Neutrophil (primary cell): ENCODE measurements around the gene TBC1D30.

Experiments
- H3K27ac ChIP-seq: fragments of 200-600 bp; sonication (generic); 2 replicates; pipeline ENCODE4 v1.5.1; 2016; ENCODE audit warnings: mild to moderate bottlenecking, moderate library complexity
- H3K27me3 ChIP-seq: fragments of 200-600 bp; sonication (generic); 2 replicates; pipeline ENCODE4 v1.6.0; 2016; ENCODE audit warnings: mild to moderate bottlenecking
- H3K36me3 ChIP-seq: fragments of 200-600 bp; sonication (generic); 2 replicates; pipeline ENCODE4 v1.5.1; 2017
- H3K4me1 ChIP-seq, 2 experiments: fragments of 200-600 bp in 1 of 2; sonication (generic) in 1 of 2; 1 replicate in 1 of 2; 2 replicates in 1 of 2; pipeline versions ENCODE4 v1.5.1 to v1.6.1; 2013 to 2016; ENCODE audit warnings: low read depth in 1 of 2, low read length in 1 of 2, mild to moderate bottlenecking in 1 of 2, moderate library complexity in 1 of 2; ENCODE audit not compliant: control insufficient read depth in 1 of 2, insufficient read depth in 1 of 2
- H3K4me3 ChIP-seq, 2 experiments: fragments of 200-600 bp in 1 of 2; sonication (generic) in 1 of 2; 1 replicate in 1 of 2; 2 replicates in 1 of 2; pipeline ENCODE4 v1.5.1; 2013 to 2016; ENCODE audit warnings: low read depth in 1 of 2, low read length in 1 of 2, mild to moderate bottlenecking in 1 of 2, moderate library complexity in 1 of 2
- H3K9me3 ChIP-seq: fragments of 200-600 bp; sonication (generic); 2 replicates; pipeline ENCODE4 v1.5.1; 2016
- CTCF ChIP-seq: fragments of 200-600 bp; sonication (generic); IDR thresholded peaks from 2 replicates; pipeline ENCODE4 v1.5.1; 2016; ENCODE audit warnings: antibody characterized with exemption

TBC1D30 gene

GRCh38 chr12:64781280-64782190, 42.9 kb upstream of the TBC1D30 start:
- TF ChIP-seq CTCF, result no peak
- H3K4me1 ChIP-seq, result peaks cover 18 to 23% of the 10 kb centered on the region in 2 experiments
- H3K36me3 ChIP-seq, result no peaks in the 10 kb centered on the region
- peak overlapping the region; percentile 69 for H3K27ac ChIP-seq
- H3K27me3 ChIP-seq, result peaks cover 72% of the 10 kb centered on the region
- no peaks in the 10 kb centered on the region for H3K9me3 ChIP-seq
- peak overlapping the region; percentile 76 to 88 for H3K4me3 ChIP-seq

GRCh38 chr12:64782191-64782876, 42.1 kb upstream of the TBC1D30 start:
- Histone ChIP-seq H3K4me3 (peak overlapping the region; percentile 76 to 88), H3K36me3 (no peaks in the 10 kb centered on the region), H3K27me3 (peaks cover 64% of the 10 kb centered on the region), H3K9me3 (no peaks in the 10 kb centered on the region), H3K27ac (peak overlapping the region; percentile 69), H3K4me1 (peaks cover 18 to 23% of the 10 kb centered on the region in 2 experiments)
- TF ChIP-seq CTCF, result no peak

GRCh38 chr12:64785838-64786237, 38.6 kb upstream of the TBC1D30 start:
- no peak for TF ChIP-seq CTCF
- peaks cover 29% of the 10 kb centered on the region for H3K27me3 ChIP-seq
- H3K4me1 ChIP-seq, result peaks cover 12 to 17% of the 10 kb centered on the region in 2 experiments
- no peak overlapping the region for H3K27ac ChIP-seq
- no peaks in the 10 kb centered on the region for H3K9me3 ChIP-seq
- no peaks in the 10 kb centered on the region for H3K36me3 ChIP-seq
- H3K4me3 ChIP-seq, result no peak overlapping the region

GRCh38 chr12:64790166-64790565, 34.3 kb upstream of the TBC1D30 start:
- Histone ChIP-seq H3K9me3 (no peaks in the 10 kb centered on the region), H3K27ac (no peak overlapping the region), H3K4me3 (no peak overlapping the region), H3K4me1 (no peaks in the 10 kb centered on the region), H3K36me3 (no peaks in the 10 kb centered on the region), H3K27me3 (peaks cover 5% of the 10 kb centered on the region)
- TF ChIP-seq CTCF, result no peak

- H3K27ac ChIP-seq, result no peak overlapping the region
- H3K4me3 ChIP-seq, result no peak overlapping the region
- H3K27me3 ChIP-seq, result no peaks in the 10 kb centered on the region
- H3K36me3 ChIP-seq, result no peaks in the 10 kb centered on the region
- peaks cover 0 to 2% of the 10 kb centered on the region in 2 experiments for H3K4me1 ChIP-seq
- H3K9me3 ChIP-seq, result no peaks in the 10 kb centered on the region
- no peak for TF ChIP-seq CTCF
These were observed 33.4 kb upstream of the TBC1D30 start for GRCh38 chr12:64791036-64791435.
